Testis (tissue), 2 donors: ENCODE measurements around the gene BCAS3.

Source experiments
- CTCF ChIP-seq, 3 experiments: fragments of 450-650 bp in 2 of 3; fragments of 200-600 bp in 1 of 3; sonication (generic) in 1 of 3; IDR thresholded peaks; one replicate each; pipeline ENCODE4 v1.5.1; 2016 to 2019; ENCODE audit warnings: antibody characterized with exemption in 3 of 3, mild to moderate bottlenecking in 2 of 3, moderate library complexity in 1 of 3
- POLR2A ChIP-seq: fragments of 450-650 bp; IDR thresholded peaks from one replicate; pipeline ENCODE4 v1.6.1; 2017; ENCODE audit warnings: antibody characterized with exemption, mild to moderate bottlenecking, moderate library complexity

GRCh38 chr17:60939318-60939717, 261.7 kb downstream of the BCAS3 start:
- no peak for TF ChIP-seq CTCF (IDR thresholded peaks at IDR 0.05)
- no peak for TF ChIP-seq POLR2A
